Chondrocyte (in vitro differentiated cells): ENCODE measurements around the gene UBQLN1. TPM values are rescaled to one million over a fixed set of nuclear protein-coding genes. Genes with fewer than 3 reads are reported as not detected.

Experiments
- DNase-seq: peaks from one replicate; pipeline ENCODE4 v3.0.0; 2021; ENCODE audit warnings: mixed read lengths, low spot score
- H3K27ac Mint-ChIP-seq: one replicate; pipeline ENCODE4 v1.8.0; 2021; ENCODE audit warnings: mild to moderate bottlenecking, moderate library complexity, mixed read lengths; ENCODE audit not compliant: unreplicated experiment
- H3K27me3 Mint-ChIP-seq: 2 replicates; pipeline ENCODE4 v1.8.0; 2021; ENCODE audit warnings: low read depth, mixed read lengths
- H3K36me3 Mint-ChIP-seq: 2 replicates; pipeline ENCODE4 v1.8.0; 2021; ENCODE audit warnings: low read depth, mixed read lengths
- H3K4me1 Mint-ChIP-seq: 2 replicates; pipeline ENCODE4 v1.8.0; 2021; ENCODE audit warnings: low read depth, mild to moderate bottlenecking, mixed read lengths
- H3K4me3 Mint-ChIP-seq: one replicate; pipeline ENCODE4 v1.8.0; 2021; ENCODE audit warnings: mild to moderate bottlenecking, moderate library complexity, mixed read lengths; ENCODE audit not compliant: unreplicated experiment
- H3K9me3 Mint-ChIP-seq: 2 replicates; pipeline ENCODE4 v1.8.0; 2021; ENCODE audit warnings: low read depth, mixed read lengths
- CTCF ChIP-seq: fragments of 200-600 bp; sonication (generic); IDR thresholded peaks from 2 replicates; pipeline ENCODE4 v1.5.0; 2021; ENCODE audit warnings: antibody characterized with exemption, mild to moderate bottlenecking, moderate library complexity
- total RNA-seq: library from RNA; stranded (reverse); gene quantifications from 3 replicates; pipeline ENCODE4 v1.2.1, GENCODE V29; 2021

Gene UBQLN1
- total RNA-seq, 1 donor from 2014 or later = 83.4 TPM

- DNase-seq = no peak
- Mint-ChIP-seq H3K27me3 (no peaks in the 10 kb centered on the region), H3K36me3 (no peaks in the 10 kb centered on the region), H3K4me3 (peak overlapping the region; percentile 3), H3K4me1 (peaks cover 57% of the 10 kb centered on the region), H3K27ac (peak overlapping the region; percentile 78), H3K9me3 (peaks cover 3% of the 10 kb centered on the region)
- no peak for TF ChIP-seq CTCF
These were observed 6.0 kb downstream of the UBQLN1 start for GRCh38 chr9:83701769-83702168.

GRCh38 chr9:83701286-83701685 lies 6.5 kb downstream of the UBQLN1 start:
- no peak for DNase-seq
- H3K4me1 Mint-ChIP-seq = peaks cover 53% of the 10 kb centered on the region
- peak overlapping the region; percentile 3 for H3K4me3 Mint-ChIP-seq
- peak overlapping the region; percentile 78 for H3K27ac Mint-ChIP-seq
- peaks cover 3% of the 10 kb centered on the region for H3K9me3 Mint-ChIP-seq
- TF ChIP-seq CTCF = no peak
- H3K36me3 Mint-ChIP-seq = no peaks in the 10 kb centered on the region
- H3K27me3 Mint-ChIP-seq = no peaks in the 10 kb centered on the region

- Mint-ChIP-seq H3K4me3 (no peak overlapping the region), H3K4me1 (peaks cover 44% of the 10 kb centered on the region), H3K27me3 (no peaks in the 10 kb centered on the region), H3K9me3 (no peaks in the 10 kb centered on the region), H3K27ac (no peak overlapping the region), H3K36me3 (no peaks in the 10 kb centered on the region)
- no peak for TF ChIP-seq CTCF
- no peak for DNase-seq
These were observed 8.1 kb downstream of the UBQLN1 start for GRCh38 chr9:83699615-83700014.

GRCh38 chr9:83698976-83699585 lies 8.7 kb downstream of the UBQLN1 start:
- Mint-ChIP-seq H3K4me3 (no peak overlapping the region), H3K4me1 (peaks cover 48% of the 10 kb centered on the region), H3K36me3 (no peaks in the 10 kb centered on the region), H3K27ac (no peak overlapping the region), H3K9me3 (no peaks in the 10 kb centered on the region), H3K27me3 (no peaks in the 10 kb centered on the region)
- no peak for TF ChIP-seq CTCF
- DNase-seq = no peak

DNA sequence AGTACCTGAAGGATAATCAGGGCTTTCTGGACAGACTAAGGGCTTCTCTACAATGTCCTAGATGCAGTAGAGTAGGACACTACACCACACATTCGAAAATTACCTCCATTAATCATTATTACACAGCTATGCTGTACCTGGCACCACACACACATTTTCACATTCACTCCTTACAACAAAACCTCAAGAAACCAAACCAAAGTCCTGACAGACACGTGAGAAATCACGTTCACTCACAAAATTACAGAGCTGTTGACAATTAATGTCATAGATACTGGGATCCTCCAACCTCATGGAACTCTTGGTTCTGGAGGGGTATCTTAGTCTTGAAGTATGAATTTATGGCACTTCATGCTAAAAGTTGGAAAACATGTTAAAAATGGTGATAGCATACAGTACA lies 16.3 kb downstream of the UBQLN1 start:
- Mint-ChIP-seq H3K9me3 (no peaks in the 10 kb centered on the region), H3K4me1 (peaks cover 54% of the 10 kb centered on the region), H3K27ac (no peak overlapping the region), H3K27me3 (no peaks in the 10 kb centered on the region), H3K4me3 (no peak overlapping the region), H3K36me3 (no peaks in the 10 kb centered on the region)
- no peak for DNase-seq
- no peak for TF ChIP-seq CTCF
